ENCODE data around the gene RNF128. TPM values are rescaled to one million over a fixed set of nuclear protein-coding genes. Genes with fewer than 3 reads are reported as not detected.

The RNF128 gene
- total and polyA plus RNA-seq, 10 of the 15 experiments (the other 5 are each of a cell fraction or from before 2014, with no cell fraction given), result 0.10 TPM; not detected in 9

- Histone ChIP-seq H3K9me3 (replicated peaks; ENCODE audit: control insufficient read depth, insufficient read depth, low read length) (no peaks in the 10 kb centered on the region), H2AFZ (ENCODE audit: control insufficient read depth, low read depth, low read length) (no peak overlapping the region), H3K79me2 (ENCODE audit: control insufficient read depth, insufficient read depth, low read length) (no peaks in the 10 kb centered on the region), H3K36me3 (ENCODE audit: control insufficient read depth in 2 of 2, insufficient read depth in 2 of 2, low read length in 1 of 2) (no peaks in the 10 kb centered on the region), H3K9ac (ENCODE audit: control insufficient read depth, insufficient read depth, low read length) (no peak overlapping the region), H3K4me3 (no peak overlapping the region), H4K20me1 (ENCODE audit: control insufficient read depth, insufficient read depth) (no peaks in the 10 kb centered on the region), H3K4me2 (ENCODE audit: control insufficient read depth, insufficient read depth) (no peak overlapping the region), H3K27ac (ENCODE audit: control insufficient read depth, insufficient read depth) (no peak overlapping the region), H3K27me3 (replicated peaks in 1 of 2; ENCODE audit: control insufficient read depth in 2 of 2, insufficient read depth in 2 of 2, low read length in 1 of 2) (no peaks in the 10 kb centered on the region), H3K4me1 (ENCODE audit: control insufficient read depth, insufficient read depth, low read length) (no peaks in the 10 kb centered on the region)
- no peak for ATAC-seq
- no peak for TF ChIP-seq RELB (IDR thresholded peaks at IDR 0.05; ENCODE audit: low read depth)
- no peak for TF ChIP-seq TCF12 (IDR thresholded peaks at IDR 0.05; ENCODE audit: low read depth, low read length)
- TF ChIP-seq HDAC6 (IDR thresholded peaks at IDR 0.05; ENCODE audit: unreplicated experiment), result no peak
- no peak for TF ChIP-seq EED (IDR thresholded peaks at IDR 0.05; ENCODE audit: low read depth)
- no peak for TF ChIP-seq PBX3 (IDR thresholded peaks at IDR 0.05; ENCODE audit: insufficient replicate concordance, low read depth, low read length)
- no peak for TF ChIP-seq FOXK2 (IDR thresholded peaks at IDR 0.05)
- no peak for TF ChIP-seq NBN (IDR thresholded peaks at IDR 0.05)
- no peak for TF ChIP-seq MEF2B (IDR thresholded peaks at IDR 0.05; ENCODE audit: partially characterized antibody, poor library complexity, severe bottlenecking)
- no peak for TF ChIP-seq GABPA (IDR thresholded peaks at IDR 0.05; ENCODE audit: low read depth)
- no peak for TF ChIP-seq PKNOX1 (IDR thresholded peaks at IDR 0.05)
- RAD21 ChIA-PET (ENCODE audit: unreplicated experiment), result no interaction called here
- POLR2A ChIA-PET, result no interaction called here
- in situ Hi-C loops (cut with MboI), result no loop called here
- WGBS (ENCODE audit: insufficient coverage, insufficient replicate concordance, low lambda C conversion rate, missing lambda C conversion rate), result 2% methylated on average over 3 of the region's 3 CpGs
- intact Hi-C loops (cut with micrococcal nuclease; ENCODE audit: unreplicated experiment), result no loop called here
- no peak for FAIRE-seq
- BruUV-seq (replicated peaks), result no TSS peak
- SMC1A ChIA-PET (ENCODE audit: uncharacterized antibody, unreplicated experiment), result interaction anchor here (0.7 kb wide), 1 partner anchor 8 kb away, joined by 3 read pairs; no protein-coding TSS in a partner anchor
- CTCF ChIA-PET, result no interaction called here
- no peak for DNase-seq (ENCODE audit: low read depth, low spot score)
Measured at GRCh38 chrX:106696502-106696901, 30.0 kb upstream of the RNF128 start.

Measured in GM12878 (cell line).